Eye (tissue), 1 donor: Measurements from ENCODE around the gene DNM2.
A peak's percentile ranks its signal among the peaks of the same experiment; 100 is the strongest.

Source experiments
- DNase-seq: peaks from one replicate; pipeline ENCODE4 v3.0.0-alpha.2; 2015

Gene DNM2

DNA sequence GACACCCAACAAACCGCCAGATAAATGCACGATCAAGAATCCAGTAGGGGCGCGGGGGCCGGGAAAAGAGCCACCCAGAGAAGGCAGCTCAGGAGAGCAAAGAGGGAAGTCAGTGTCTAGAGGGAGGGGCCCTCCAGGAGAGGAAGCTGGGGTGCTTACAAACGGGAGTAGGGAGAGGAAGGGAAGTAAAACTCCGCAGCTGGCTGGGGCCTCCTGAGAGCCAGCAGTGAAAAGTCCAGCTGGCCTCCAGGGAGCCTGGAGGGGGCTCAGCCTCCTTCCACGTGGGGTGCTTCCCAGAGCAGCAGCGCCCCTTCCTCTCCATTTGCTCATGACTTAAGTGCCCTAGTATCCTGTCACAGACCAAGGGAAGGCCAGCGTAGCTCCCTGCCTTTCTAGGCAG, 66.4 kb downstream of the DNM2 start:
- no peak for DNase-seq

DNA sequence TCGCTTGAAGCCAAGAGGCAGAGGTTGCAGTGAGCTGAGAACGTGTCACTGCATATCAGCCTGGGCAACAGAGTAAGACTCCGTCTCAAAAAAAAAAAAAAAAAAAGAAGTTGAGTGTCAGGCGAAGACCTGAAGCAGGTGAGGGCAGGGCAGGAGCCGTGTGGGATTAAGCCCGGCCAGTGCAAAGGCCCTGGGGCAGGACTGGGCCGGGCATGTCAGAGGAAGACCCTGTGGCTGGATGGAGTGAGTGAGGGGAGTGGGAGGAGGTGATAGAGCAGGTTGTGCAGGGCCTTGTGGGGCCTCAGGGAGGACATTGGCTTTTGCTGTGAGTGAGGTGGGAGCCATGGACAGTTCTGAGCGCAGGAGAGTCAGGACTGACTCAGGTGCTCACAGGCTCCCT, 70.3 kb downstream of the DNM2 start:
- DNase-seq: no peak

DNA sequence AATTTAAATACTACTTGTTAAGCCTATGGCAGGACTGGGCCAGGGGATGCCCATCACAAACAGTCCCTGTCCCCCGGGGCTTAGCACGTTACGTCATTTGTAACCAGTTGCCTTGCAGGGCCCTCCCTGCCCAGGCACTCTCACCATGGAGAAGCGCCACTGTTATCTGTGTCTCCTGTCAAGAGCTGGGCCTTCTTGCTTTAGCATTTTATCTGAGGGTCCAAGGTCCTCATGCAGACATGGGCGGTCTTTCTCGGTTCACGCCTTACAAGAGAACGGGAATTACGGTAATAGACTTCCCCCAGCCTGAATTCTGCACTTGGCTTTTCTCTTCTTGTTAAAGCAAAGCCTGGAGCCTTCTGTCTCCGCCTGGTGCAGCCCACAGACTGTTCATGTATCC, 72.0 kb downstream of the DNM2 start:
- no peak for DNase-seq

DNA sequence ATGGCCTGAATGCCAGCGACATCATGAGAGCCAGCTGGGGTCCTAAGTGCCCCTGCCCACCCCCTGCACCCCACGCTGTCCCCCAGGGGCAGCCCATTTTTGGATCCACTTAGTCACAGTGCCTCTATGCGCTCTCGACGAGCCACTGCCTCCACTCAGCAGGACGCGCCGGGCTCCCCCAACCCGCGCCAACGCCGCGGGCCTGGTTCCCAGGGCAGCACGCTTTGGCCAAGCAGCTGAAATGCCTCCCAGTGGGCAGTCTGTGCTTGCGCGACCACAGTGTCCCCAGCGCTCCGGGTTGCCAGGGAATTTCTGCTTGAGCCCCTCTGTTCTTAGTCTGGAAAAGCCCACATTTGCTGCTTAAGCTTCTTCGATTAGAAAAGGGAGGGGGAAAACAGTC, 78.8 kb downstream of the DNM2 start:
- DNase-seq: no peak

DNA sequence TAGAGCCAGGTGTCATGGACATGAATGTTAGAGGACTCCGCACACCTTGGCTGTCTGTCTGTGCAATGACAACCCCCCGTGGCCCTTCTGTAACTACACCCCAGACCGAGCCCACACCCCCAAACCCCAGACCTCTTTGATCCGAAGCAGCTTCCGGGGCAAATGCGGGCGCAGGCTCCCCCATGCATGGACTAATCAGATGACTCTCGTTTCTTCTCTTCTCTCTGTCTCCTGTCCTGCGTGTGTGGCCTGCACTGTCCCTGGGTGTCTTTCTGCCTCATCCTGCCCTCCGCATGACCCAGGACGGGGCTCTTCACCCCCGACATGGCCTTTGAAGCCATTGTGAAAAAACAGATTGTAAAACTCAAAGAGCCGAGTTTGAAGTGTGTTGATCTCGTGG, 79.2 kb downstream of the DNM2 start:
- no peak for DNase-seq

DNA sequence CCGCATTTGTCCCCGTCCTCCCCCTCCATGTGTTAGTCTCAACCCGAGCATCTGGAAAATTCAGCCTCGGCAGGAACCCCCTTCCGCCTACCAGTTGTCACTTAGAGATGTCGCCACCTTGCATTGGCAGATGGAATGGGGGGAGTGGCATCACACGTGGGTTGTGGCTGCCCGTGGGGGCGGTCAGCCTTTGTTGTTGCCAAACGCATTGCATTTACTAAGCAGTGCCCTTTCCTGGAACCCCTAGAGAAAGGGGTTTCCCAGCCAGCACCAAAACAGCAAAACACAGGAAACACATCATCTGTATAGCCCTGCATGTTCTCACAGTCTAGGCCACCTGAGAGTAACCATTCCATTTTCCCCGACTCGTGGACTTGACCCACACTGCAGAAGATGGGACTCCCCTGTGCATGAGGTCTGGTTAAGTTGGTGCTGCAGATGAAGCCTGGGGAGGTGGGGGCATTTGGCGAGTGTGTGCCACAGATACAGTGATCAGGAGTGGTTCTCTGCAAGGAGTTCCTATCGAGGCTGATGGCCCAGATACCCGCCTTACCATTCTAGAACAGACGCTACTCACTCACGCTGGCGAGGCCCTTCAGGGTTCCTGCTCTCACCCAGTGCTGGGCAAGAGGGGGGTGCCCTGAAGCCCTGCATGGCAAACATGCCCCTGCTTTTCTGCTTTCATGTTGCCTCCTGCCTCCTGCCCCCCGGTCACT, 79.8 kb downstream of the DNM2 start:
- no peak for DNase-seq

DNA sequence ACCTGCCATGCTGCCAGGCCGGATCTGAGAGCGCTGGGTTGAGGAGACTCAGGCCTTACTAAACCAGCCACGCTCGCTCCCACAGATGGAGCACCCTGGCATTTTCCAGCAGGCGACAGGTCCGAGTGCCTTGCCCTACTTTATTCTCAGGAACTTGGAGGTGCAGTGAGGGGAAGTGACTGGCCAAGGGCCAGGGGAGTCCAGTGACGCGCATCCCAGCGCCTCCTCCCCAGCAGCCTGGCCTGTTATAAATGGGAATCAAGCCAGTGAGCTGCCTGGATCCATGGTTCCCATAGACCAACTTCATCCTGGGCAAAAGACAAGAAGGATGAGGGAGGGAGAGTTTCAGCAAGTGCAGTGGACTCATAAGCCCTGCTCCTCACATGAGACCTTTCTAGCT, 82.6 kb downstream of the DNM2 start:
- no peak for DNase-seq

DNA sequence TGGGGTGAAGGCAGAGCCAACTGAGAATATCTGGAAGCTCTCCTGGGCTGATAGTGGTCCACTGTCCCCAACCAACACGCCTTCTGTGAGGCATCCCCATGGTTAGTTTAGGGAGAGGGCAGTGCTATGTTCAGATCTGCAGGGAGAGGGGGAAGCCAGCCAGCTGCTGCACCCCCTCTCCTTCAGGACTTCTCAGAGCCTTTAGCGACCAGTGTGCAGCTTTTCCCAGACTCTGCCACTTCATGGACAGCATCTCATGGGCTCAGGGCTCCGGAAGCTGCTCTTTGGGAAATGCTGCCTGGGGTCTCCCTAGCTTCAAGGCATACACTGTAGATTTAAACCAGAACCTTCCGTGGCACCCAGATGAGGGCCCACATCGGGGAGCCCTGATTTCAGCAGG, 84.6 kb downstream of the DNM2 start:
- DNase-seq: no peak

DNA sequence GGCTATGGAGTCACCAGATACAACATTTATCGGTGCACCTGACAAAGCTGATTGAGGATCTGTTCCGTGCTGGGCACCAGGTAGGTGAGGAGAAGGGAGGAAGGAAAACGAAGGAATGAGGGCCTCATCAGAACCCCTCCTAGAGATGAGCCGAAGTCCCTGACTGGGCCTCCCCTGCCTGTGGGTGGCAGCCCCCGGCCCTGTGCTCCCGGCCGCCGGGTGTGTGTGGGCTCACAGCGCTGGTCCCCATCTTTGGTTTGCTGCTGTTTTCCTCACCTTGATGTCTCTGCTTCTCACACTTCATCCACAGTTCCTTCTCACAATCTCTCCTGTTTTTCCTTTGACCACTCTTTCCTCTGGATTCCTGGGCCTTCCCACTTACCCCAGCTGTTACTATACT, 85.4 kb downstream of the DNM2 start:
- DNase-seq: no peak

DNA sequence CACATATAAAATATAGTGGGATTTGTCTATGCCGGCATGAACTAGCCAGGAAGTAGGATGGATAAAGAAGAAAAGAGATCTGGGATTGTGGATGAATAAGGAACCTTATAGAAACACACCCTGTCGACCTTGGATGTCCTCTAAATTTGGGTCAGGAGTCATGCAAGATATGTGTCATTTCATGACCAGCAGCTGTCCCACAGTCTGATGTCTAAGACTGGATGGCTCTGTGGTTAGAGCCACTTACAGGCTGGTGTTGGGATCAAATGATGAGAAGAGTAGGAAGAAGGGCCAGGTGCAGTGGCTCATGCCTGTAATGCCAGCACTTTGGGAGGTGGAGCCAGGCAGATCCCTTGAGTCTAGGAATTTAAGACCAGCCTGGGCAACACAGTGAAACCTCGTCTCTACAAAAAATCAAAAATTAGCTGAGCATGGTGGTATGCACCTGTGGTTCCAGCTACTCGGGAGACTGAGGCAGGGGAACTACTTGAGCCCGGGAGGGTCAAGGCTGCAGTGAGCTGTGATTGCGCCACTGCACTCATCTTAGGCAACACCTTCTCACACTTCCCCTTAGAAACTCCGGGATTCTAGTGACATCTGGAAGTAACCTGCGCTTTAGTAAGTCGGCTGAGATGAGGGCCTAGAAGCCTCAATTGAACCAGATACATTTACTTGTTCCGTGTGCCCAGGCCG, 87.3 kb downstream of the DNM2 start:
- no peak for DNase-seq

DNA sequence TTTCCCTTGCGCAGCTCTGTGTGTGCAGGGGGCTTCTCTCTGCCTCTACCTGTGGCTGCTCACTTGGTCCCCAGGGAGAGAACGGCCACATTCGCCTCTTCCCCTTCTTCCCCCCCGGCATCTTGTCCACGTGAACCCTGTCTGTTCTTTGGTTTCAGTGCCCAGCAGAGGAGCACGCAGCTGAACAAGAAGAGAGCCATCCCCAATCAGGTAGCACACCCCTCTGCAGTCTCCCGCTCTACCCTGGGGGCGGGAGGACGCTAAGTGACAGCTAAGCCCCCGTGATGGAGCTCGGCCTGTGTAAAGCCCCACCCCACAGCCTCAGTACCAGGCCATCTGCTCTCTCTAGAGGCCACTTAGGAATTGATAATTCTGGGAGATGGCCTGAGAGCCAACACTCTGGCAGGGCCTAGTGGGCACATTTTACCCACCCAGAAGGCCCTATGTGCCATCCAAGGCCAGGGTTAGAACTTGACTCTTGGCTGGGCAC, 87.9 kb downstream of the DNM2 start:
- no peak for DNase-seq

DNA sequence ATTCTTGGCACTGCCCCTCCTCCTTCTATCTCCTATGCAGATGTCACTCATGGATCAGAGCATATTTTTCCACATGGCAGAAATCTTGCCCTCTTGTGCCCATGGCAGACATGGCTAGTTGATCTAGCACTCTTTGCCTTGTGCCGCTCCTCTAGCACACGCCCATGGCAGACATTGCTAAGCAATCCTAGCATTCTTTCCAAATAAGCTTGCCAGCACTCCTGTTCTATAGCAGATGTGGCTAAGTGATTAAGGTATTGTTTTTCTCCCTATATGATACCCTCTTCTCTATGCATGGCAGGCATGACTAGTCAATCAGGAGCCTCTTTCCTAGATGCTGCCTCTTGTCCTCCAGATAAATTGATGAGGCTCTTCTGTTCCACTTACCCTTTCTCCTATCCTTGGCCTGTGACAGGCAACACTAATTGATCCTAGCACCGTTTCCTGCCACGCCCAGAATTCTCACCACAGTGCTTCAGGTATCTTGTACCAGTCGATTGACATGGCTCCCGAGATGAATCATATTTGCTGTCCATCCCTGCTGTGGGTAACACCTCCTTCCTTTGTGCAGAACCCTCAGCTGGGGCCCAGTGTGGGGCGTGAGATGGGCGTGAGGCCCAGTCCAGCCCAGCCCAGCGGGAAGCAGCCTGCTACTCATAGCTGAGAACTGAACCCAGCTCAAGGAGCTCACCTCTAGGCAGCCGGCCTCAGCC, 91.2 kb downstream of the DNM2 start:
- DNase-seq: no peak

DNA sequence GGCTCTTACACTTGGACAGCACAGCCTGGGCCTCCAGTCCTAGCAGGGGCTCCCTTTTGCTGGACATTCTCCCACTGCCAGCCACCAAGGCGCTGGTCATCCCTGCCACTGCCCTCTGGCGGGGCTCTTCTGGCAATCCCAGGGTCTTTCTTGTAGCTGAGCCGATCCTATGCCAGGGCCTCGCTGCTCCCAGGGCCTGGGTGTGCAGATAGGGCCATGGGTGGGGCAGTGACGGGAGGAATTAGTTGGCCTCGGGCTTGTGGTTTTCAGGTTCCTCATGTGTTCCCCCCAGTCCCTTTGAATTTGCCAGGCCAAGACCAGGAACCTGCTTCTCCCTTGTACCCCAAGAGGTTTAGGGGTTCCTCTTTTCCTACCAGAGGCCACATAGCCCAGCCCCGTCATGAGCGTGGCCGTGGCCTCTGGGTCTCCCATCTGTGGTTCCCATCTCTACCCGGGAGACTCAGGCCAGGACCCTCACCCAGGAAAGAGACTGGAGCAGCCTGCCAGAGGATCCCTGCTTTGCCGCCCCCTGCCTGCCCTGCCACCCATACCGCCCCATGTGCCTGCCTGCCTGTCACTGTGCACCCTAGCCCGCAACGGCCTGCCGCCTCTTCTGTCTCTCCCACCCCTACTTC, 91.9 kb downstream of the DNM2 start:
- DNase-seq: no peak

DNA sequence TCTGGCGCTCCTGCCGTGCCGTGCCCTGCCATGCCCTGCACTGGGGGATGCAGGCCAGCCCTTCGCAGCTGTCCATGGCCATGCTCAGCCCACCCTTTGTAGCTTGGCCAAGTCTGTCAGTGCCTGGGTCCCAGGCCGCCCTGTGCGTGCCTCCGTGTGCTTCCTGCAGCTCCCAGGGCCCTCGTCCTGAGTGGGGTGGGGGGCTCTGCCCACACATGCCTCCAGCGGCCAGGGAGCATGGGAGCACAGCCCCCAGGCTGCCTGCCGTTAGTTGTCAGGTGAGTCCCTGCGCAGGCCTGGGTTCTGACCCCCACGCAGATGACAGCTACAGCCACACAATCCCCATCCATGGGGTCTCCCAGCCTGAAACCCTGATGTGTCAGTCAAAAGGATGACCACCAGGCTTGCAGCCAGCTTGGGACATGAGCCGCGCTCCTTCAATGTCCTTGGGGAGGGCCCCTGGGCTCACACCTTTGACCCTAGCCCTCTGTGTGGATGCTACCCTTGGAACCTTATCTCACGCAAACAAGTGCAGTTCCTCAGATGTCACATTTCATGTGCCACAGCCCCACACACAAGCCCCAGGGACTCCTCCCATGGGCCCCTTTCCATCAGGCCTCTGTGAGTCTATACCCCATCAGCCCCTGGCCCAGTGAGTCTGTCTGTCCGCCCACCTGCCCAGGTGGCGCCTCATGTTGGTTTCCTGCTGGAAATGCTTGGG, 93.7 kb downstream of the DNM2 start:
- no peak for DNase-seq

DNA sequence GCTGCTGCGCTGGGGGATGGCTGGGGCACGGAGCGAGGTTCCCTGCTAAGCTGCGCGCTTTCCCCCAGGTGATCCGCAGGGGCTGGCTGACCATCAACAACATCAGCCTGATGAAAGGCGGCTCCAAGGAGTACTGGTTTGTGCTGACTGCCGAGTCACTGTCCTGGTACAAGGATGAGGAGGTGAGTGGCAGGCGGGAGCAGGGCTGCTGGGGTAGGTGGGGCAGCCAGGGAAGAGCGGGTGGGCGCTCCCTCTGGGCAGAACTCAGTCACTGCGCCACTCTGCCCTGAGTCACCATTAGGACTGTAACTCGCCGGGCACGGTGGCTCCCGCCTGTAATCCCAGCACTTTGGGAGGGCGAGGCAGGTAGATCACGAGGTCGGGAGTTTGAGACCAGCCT, 94.3 kb downstream of the DNM2 start:
- DNase-seq: no peak

DNA sequence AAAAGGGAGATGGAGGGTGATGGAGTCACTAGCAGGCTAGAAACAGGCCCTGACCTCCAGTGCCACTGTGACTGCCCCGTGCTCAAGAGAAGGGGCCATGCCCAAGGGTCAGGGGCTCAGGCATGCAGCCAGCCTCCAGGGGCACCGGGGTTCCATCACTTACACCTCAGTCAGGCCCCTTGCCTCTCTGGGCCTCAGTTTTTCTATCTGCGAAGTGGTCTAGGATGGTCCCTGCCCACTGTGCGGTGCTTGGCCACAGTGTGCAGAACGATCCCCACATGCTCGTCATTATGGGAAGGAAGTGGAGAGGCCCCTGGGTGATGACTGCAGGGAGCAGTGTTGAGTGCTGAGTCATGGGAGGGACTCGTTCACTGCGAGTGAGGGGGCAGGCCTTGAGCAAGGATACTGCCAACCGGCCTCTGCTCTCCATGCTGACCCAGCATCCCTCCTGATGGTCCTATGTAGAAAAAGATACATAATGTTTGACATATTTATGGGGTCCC, 95.1 kb downstream of the DNM2 start:
- no peak for DNase-seq

DNA sequence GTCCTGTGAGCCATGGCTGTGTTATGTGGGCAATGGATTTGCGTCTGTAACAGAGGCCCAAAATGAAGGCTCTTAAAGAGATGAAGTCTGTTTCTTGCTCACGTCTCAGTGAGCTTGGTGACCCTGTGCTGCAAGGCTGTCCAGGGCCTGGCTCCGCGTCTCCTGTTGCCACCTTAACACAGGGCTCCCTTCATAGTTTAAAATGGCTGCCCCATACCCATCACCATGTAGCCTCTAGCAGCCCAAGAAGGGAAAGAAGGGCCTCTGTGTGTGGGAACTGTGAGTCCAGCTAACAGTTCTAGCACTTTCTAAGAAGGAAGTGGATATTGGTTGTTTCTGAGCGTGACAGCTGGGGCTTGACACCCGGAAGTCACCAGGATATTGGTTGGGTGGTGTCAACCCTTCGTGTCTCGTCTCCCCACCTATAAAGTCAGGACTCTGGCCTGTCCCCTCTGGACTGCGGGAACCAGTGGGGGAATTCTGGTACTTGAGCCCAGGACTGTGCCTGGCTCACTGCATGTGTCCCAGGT, 97.2 kb downstream of the DNM2 start:
- no peak for DNase-seq

DNA sequence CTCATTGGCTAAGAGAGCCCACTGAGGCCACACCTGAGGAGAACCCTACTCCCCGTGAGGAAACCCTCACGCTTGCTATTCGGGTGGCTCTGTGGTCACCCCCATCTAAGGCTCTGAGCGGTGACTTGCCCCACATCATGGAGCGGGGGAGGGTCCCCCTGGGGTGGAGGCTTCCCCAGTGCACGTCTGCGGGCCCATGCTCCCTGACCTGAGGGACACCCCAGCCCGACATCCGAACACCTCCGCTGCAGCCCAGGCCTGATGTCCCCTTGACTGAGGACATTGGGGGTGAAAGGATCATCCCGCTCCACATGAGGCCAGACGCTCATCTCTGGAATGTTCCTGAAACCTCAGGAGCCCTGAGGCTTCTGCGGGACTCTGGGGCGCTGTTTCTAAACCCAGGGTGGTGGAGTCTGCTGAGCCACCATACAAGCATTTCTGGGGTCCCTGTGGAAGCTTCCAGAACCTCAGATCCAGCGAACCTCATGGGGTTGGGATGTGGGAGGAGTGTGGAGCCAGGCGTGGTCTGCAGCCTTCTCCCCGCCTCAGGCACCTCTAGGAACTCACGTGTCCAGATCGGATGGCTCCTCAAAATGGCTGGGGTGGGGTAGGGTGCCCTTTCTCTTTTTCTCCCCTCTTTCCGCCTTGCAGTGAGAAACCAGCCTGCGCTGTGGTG, 98.2 kb downstream of the DNM2 start:
- no peak for DNase-seq

DNA sequence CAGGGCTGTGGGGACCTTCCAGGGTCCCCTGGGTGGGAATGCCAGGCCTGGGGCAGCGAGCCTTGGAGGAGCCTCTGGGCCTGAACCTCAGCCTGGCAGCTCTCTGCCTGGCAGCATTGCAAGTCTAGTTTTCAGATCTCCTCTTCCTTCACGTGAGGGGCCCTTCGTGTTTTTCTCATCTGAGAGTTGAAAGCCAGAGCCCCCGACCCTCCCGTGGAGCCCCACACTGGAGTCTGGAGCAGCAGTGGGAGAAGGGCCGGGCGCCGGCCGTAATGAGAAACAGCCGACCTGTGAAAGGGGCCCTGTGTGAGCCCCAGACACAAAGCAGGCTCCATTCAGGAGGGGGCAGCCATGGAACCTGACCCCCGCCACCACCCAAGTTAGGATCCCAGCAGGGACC, 98.8 kb downstream of the DNM2 start:
- no peak for DNase-seq

DNA sequence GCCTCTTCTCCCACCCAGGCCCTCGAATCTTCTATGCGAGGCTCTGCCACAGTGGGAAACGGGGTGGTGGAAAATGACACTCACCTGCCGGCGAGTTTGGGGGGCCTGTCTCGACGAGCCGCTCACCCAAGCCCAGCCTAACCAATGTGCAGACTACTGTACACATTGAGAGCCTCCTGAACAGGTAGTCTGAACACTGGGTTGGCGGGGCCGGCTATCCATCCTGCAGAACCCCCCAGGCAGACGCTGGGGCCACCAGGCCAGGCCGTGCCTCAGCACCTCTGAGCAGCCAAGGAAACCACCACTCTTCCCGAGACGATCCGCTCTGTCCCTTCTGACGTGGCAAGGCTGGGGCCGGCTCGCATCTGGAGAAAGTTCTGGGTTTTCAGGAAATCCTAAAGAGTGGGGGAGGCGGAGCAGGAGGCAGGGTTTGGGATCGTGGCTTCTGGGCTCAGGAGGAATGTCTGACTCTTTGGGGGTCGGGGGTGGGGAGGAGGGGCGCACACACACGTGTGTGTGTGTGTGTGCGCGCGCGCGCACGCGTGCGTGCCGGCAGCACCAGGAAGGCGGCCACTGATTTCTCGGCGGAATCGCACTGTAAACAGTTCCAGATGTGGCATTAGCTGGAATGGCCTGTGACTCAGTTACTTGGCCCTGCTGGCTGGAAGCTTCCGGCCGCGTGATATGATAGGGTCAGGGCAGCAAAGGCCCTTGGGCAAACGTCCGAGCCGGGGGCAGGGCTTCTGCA, 99.6 kb downstream of the DNM2 start:
- DNase-seq: peak; percentile 72
